ENCODE data around the gene NCOR2. TPM values are rescaled to one million over a fixed set of nuclear protein-coding genes. Genes with fewer than 3 reads are reported as not detected.

NCOR2 gene
- total and polyA plus RNA-seq, 2 of the 8 experiments (the other 6 are each of a cell fraction or from before 2014, with no cell fraction given) = 14.8 to 275 TPM

DNA sequence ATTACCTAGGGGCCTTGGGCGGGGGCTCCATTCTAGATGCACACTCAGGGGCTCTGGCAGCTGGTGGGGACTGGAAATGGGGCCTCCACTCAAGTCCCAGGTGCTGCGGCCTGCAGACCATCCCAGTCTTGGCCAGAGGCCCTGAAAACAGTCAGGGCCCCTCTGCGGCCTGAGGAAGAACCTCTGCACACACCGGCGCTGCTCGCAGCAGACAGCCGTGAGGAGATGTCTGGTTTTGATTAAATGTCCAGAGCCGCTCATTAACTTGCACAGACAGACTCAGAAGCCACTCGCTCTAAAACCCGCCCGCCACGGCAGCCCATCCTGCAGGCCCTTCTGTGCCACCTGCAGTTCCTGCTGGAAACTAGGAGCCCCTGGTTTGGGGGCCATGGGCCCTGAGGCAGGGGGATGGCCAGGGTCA lies 36.4 kb upstream of the NCOR2 start (continued):
- TF ChIP-seq EGR1 (IDR thresholded peaks at IDR 0.05; ENCODE audit: borderline replicate concordance, low read depth, low read length) = no peak
- no peak for TF ChIP-seq SAP30 (IDR thresholded peaks at IDR 0.05; ENCODE audit: insufficient read depth, insufficient replicate concordance, low read length)
- no peak for TF ChIP-seq RAD21 (IDR thresholded peaks at IDR 0.05 in 1 of 2, conservative IDR thresholded peaks at IDR 0.05 in 1 of 2; ENCODE audit: low read depth in 2 of 2, low read length in 2 of 2)

Data from H1 (cell line).